ENCODE measurements around the gene DSC3. TPM values are rescaled to one million over a fixed set of nuclear protein-coding genes. Genes with fewer than 3 reads are reported as not detected.

DSC3 gene
- total RNA-seq, 4 donors from 2014 or later: 1.1 TPM; not detected in 3

DNA sequence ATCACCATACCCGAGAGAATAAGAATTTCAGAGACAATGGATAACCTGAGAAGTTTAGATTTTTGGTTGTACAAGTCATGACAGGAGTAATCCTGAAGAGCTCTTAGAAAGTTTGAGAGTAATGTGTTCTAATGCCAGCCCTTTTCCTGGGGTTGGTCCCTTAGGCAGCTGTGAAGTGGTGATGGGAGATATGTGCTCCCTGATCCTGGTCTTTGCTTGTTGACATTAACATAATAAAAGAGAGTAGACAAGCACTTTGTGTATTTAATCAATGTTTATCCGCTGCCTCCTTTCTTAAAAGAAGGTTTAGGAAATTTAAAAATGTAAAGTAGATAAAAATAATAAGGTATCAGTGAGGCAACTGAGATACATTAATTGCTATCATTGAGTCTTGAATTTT lies 13.8 kb upstream of the DSC3 start:
- TF ChIP-seq, protein P1, sequence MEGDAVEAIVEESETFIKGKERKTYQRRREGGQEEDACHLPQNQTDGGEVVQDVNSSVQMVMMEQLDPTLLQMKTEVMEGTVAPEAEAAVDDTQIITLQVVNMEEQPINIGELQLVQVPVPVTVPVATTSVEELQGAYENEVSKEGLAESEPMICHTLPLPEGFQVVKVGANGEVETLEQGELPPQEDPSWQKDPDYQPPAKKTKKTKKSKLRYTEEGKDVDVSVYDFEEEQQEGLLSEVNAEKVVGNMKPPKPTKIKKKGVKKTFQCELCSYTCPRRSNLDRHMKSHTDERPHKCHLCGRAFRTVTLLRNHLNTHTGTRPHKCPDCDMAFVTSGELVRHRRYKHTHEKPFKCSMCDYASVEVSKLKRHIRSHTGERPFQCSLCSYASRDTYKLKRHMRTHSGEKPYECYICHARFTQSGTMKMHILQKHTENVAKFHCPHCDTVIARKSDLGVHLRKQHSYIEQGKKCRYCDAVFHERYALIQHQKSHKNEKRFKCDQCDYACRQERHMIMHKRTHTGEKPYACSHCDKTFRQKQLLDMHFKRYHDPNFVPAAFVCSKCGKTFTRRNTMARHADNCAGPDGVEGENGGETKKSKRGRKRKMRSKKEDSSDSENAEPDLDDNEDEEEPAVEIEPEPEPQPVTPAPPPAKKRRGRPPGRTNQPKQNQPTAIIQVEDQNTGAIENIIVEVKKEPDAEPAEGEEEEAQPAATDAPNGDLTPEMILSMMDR (IDR thresholded peaks at IDR 0.05; ENCODE audit: low read depth): no peak

DNA sequence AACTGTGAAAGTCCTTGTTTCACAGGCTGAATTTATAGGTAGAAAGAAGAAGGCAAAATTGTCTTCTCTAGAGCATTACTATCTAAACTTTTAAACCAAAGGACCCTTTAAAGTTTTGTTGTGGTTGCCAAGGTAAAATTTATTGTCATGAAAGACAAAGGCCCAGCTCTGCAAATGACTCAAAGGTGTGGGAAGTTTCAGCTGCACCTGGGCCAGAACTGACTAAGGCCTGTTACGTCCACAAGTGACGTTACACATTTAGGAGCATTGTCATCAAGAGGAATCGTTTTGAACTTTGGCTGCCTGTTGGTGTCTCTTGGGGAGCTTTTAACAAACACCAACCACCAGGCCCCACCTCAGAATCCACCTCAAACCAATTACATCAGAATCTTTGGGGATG lies 8.1 kb upstream of the DSC3 start:
- TF ChIP-seq, protein P1 (IDR thresholded peaks at IDR 0.05; ENCODE audit: low read depth): no peak

GRCh38 chr18:31049189-31049588 lies 6.6 kb upstream of the DSC3 start:
- TF ChIP-seq, protein P1 (IDR thresholded peaks at IDR 0.05; ENCODE audit: low read depth): no peak

- TF ChIP-seq, protein P1 (IDR thresholded peaks at IDR 0.05; ENCODE audit: low read depth): no peak
These were observed 5.7 kb upstream of the DSC3 start for GRCh38 chr18:31048216-31048615.

GRCh38 chr18:31046916-31047315 lies 4.4 kb upstream of the DSC3 start:
- TF ChIP-seq, protein P1 (IDR thresholded peaks at IDR 0.05; ENCODE audit: low read depth): no peak

- TF ChIP-seq, protein P1 (IDR thresholded peaks at IDR 0.05; ENCODE audit: low read depth): no peak
These were observed 3.1 kb upstream of the DSC3 start for GRCh38 chr18:31045599-31045998.

DNA sequence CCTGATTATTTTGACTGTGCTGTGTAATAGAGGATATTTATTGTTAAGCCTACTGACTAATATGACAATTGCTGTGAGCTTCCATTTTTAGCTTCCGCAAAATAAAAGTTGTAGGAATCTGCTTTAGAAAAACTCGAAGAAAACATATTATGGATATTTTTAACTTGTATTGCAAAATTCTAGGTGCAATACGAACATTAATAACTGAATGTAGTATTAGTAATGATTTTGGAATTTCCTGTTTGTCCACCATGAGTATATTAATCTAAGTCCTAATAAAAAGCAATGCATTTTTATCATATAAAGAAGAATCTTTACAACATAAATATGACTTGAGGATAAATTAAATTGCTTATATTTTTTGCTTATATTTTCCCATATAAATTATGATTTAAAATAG lies 2.4 kb upstream of the DSC3 start:
- TF ChIP-seq, protein P1 (IDR thresholded peaks at IDR 0.05; ENCODE audit: low read depth): no peak
